Motor neuron (in vitro differentiated cells): ENCODE data around the gene ABCA2. TPM values are rescaled to one million over a fixed set of nuclear protein-coding genes. Genes with fewer than 3 reads are reported as not detected.

Experiments
- ATAC-seq, 8 experiments: fragments of 200-7000 bp; cut with Tn5 transposase; replicated peaks in 6 of 8; 2 replicates each; pipeline ENCODE4 v1.8.0; 2021; ENCODE audit warnings: mild to moderate bottlenecking in 8 of 8, moderate library complexity in 8 of 8
- H3K27ac ChIP-seq, 2 donors: fragments of 250-450 bp; sonication (Bioruptor Pico); 2 replicates each; pipeline ENCODE4 v1.9.0; 2021; ENCODE audit warnings: antibody characterized with exemption in 2 of 2, mild to moderate bottlenecking in 2 of 2, moderate library complexity in 1 of 2
- H3K4me1 ChIP-seq, 2 donors: fragments of 250-450 bp; sonication (Bioruptor Pico); replicated peaks in 1 of 2; 2 replicates each; pipeline ENCODE4 v1.6.1; 2021; ENCODE audit warnings: antibody characterized with exemption in 2 of 2, mild to moderate bottlenecking in 2 of 2, moderate library complexity in 1 of 2
- H3K4me3 ChIP-seq, 5 donors: fragments of 250-450 bp; sonication (Bioruptor Pico); 2 replicates each; pipeline ENCODE4 v1.9.0; 2021; ENCODE audit warnings: antibody characterized with exemption in 5 of 5, mild to moderate bottlenecking in 5 of 5, moderate library complexity in 4 of 5
- WGBS, 10 experiments: fragments of 450-650 bp; shearing (Covaris generic); methylation state at CpG; one replicate each; pipeline ENCODE4 v1.0.0; 2022; 5-methylcytosine and 5-hydroxymethylcytosine counted together
- in situ Hi-C, 9 experiments: fragments of 400-800 bp; cut with MboI; loops; one replicate each; pipeline ENCODE4 v1.15.0; 2021; ENCODE audit warnings: low sequenced_read_pairs in 9 of 9, low pct_unique_long_range_greater_than_20kb in 2 of 9; ENCODE audit not compliant: unreplicated experiment in 9 of 9
- total RNA-seq, 8 experiments: library from RNA; unstranded; fragments of 300-600 nt; gene quantifications; 2 replicates each; pipeline versions ENCODE4 v1.2.3 to v1.2.4, GENCODE V29; 2022

ABCA2 gene
- total RNA-seq, 8 experiments from 2014 or later: 8.1 to 27.9 (median 18.0) TPM

DNA sequence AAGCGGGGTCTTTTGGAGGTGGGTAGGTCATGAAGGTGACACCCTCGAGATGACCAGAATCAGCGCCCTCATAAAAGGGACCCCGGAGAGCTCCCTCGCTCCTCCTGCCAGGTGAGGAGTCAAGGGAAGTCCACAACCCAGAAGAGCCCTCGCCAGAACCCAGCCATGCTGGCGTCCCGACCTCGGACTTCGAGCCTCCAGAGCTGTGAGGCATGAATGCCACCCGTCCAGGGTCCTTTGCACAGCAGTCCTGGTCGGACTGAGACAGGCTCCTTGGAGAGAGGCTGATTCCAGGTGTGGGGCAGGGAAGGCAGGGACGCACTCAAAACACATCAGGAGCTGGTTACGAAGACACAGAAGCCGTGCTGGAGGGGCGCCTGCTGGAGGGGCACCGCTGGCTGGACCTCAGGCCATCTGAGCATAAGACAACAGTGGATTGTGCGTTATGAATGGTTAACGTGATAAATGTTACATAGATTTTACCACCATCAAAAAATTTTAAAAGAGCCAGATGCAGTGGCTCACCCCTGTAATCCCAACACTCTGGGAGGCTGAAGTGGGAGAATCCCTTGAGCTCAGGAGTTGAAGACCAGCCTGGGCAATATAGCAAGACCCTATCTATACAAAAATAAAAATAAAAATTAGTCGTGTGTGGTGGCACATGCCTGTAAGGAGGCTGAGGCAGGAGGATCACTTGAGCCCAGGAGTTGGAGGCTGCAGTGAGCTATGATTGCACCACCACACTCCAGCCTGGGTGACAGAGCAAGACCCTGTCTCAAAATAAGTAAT lies 26.0 kb downstream of the ABCA2 start:
- Histone ChIP-seq H3K27ac (no peak overlapping the region), H3K4me1 (no peaks in the 10 kb centered on the region), H3K4me3 (no peak overlapping the region)
- in situ Hi-C loops: no loop called here
- whole genome bisulfite sequencing, 10 experiments: 53 to 88% (median 80%) methylated on average over 1 to 10 of the region's 20 CpGs; no CpG with 5 or more reads in 3 of the 10 experiments
- no peak for ATAC-seq

DNA sequence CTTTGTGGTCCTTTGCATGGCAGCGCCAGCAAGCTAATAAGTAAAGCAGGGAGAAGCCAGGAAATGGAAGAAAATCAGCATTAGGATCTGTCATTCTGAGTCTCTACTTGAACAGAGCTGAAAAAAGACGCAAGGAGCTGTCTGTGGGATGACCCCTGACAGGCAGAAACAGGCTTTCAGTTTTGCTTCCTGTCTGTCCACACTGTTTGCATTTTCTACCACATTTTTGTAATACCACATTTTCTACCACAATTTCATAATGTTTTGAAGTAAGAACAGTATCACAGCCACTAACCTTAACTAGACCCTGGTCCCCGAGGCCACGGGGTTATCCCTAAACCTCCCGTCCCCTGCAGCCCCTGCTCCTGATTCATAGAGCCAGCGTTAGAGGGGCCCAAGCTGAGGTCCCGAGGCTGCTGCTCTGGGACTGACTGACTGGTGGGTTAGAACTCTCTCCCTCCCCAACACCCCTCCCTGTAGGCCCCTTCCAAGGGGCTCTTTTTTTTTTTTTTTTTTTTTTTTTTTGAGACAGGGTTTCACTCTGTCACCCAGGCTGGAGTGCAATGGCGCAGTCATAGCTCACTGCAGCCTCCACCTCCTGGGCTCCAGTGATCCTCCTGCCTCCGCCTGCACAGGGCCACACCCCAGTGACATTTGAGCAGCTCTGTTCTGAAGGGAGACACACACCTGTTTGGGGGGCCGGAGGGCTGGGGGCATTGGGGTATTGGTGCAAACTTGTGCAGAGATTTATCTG lies 27.7 kb downstream of the ABCA2 start:
- no peak overlapping the region for H3K27ac ChIP-seq
- peaks cover 0 to 9% of the 10 kb centered on the region in 2 donors for H3K4me1 ChIP-seq
- 20 to 100% (median 77%) methylated on average over 1 to 4 of the region's 10 CpGs; no CpG with 5 or more reads in 4 of the 10 experiments for WGBS, 10 experiments
- in situ Hi-C loops: no loop called here
- H3K4me3 ChIP-seq: no peak overlapping the region
- no peak for ATAC-seq

DNA sequence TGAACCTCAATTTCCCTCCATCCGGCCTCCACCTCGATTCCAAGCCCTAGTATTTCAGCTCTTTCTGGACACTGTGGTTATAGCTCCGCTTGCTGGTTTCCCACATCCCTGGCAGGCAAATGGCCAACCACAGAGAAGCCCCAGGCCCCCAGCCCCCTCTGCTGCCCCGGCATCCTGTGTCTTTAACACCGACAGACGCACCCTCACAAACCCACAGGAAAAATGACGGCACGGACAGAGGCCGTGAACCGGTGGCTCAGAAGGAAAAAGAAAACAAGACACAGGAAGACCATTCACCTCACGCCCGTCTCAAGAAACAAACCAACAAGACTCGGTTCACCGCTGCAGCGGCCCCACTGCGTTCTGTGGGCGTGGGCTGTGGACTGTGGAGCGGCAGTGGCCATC lies 30.2 kb downstream of the ABCA2 start:
- Histone ChIP-seq H3K4me1 (peaks cover 5 to 12% of the 10 kb centered on the region in 2 donors), H3K27ac (no peak overlapping the region), H3K4me3 (no peak overlapping the region)
- in situ Hi-C loops: no loop called here
- no peak for ATAC-seq
- WGBS, 10 experiments: 59 to 100% (median 89%) methylated on average over 1 to 5 of the region's 18 CpGs; no CpG with 5 or more reads in 5 of the 10 experiments

GRCh38 chr9:136997371-136997770 lies 30.7 kb downstream of the ABCA2 start:
- no peak for ATAC-seq
- in situ Hi-C loops: no loop called here
- Histone ChIP-seq H3K27ac (no peak overlapping the region), H3K4me3 (no peak overlapping the region), H3K4me1 (peaks cover 5 to 12% of the 10 kb centered on the region in 2 donors)
- WGBS, 10 experiments: 70 to 95% (median 80%) methylated on average over 1 to 5 of the region's 10 CpGs; no CpG with 5 or more reads in 5 of the 10 experiments

DNA sequence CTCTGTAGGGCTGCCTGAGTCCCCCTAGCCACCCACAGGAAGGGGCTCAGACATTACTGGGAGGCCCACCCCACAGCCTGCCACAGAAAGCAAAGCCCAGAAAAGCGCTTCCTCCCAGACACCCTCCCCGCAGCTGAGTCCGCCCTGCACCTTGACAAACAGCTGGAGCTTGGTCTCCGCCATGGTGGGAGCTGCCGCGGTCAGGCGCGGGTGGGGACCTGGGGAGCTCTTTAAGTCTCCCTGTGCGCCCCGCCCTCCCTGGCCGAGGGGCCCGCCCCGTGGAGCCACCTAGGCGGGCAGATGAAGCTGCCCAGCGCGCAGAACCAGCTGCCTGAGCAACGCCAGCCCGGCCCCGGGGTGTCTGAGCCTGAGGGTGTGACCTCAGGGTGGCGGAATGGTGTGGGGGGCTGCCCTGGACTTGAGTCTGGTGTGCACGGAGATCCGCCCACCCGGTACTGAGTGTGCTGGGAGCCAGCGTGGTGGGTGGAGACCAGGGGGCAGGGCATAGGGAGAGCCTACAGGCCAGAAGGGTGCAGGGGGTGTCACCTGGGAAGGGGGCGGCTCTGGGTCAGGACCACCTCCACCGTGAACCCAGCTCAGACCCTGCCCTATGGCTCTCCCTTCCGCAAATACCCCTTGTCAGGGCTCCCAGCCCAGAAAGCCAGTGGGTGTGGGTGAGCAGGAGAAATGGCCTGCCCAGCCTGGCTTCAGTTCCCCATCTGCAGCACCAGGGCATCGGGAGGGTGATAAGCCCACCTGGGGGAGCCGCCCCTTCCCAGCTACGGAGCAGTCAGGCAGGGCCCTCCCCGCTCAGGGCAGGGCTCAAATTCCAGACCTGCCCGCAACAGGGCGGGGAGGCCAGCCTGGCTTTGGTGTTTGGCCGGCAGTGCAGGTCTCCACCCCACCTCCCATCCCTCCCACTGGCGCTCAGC lies 31.4 kb downstream of the ABCA2 start, which contains the start of gene CLIC3:
TSS of gene CLIC3 (minus strand) at position 208 of the 932 bp plus-strand sequence. CDS start at position 183, 25 bp downstream.
- in situ Hi-C loops: no loop called here
- ATAC-seq: peak in 3 of 8 experiments; percentile 7 to 20 (median 12)
- Histone ChIP-seq H3K27ac (no peak within 1 kb of the TSS), H3K4me3 (no peak within 1 kb of the TSS), H3K4me1 (peaks cover 5 to 12% of the 10 kb centered on the region in 2 donors)
- 100% methylated on average over 1 of the region's 35 CpGs; no CpG with 5 or more reads in 9 of the 10 experiments for WGBS, 10 experiments

DNA sequence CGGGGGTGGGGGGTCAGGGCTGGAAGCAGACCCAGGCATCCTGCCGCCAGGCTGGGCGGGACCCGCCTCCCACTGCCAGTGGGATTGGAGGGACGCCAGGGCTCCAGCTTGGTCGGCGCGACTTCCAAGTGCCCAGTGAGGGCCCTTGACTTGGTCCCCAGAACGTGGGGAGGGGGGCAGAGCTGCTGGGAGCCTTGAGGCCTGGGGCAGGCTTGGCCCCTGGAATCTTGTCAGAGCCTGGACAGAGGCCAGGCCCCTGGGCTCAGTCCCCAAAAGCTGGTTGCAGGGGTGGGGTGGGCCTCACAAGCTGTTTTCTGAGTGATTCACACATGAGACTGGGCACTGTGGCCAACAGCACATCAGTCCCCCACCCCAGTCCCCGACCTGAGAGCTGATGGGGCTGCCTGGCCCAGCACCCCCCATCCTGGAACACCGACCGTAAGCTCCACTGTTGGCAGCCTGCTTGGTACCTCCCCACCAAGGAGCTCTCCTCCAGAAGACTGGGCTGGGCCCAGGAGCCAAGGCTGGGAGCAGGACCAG lies 32.2 kb downstream of the ABCA2 start:
- in situ Hi-C loops: no loop called here
- WGBS, 10 experiments: no CpG with 5 or more reads among the region's 12 CpGs
- peaks cover 5 to 12% of the 10 kb centered on the region in 2 donors for H3K4me1 ChIP-seq
- H3K27ac ChIP-seq: no peak overlapping the region
- peak in 2 of 8 experiments; percentile 3 to 5 for ATAC-seq
- H3K4me3 ChIP-seq: no peak overlapping the region

- Histone ChIP-seq H3K4me3 (no peak overlapping the region), H3K4me1 (peaks cover 5 to 12% of the 10 kb centered on the region in 2 donors), H3K27ac (no peak overlapping the region)
- in situ Hi-C loops: no loop called here
- ATAC-seq: no peak
- WGBS, 10 experiments: no CpG with 5 or more reads among the region's 30 CpGs
Observed at GRCh38 chr9:136995362-136995761, 32.7 kb downstream of the ABCA2 start.

DNA sequence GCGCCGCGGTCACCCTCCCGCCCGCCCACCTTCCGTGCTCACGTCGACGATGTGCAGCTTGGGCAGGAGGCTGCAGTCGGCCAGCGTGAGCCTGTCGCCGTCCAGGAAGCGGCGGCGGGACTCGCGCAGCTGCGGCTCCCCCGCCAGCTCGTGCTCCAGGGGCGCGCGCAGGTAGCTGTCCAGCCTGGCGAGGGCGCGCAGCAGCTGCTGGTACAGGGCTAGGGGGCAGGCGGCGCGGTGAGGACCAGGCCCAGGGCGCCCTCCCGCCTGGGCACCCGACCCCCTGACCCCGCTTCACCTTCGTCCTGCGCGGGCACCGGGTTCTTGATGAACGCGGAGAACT lies 33.2 kb downstream of the ABCA2 start:
- in situ Hi-C loops: no loop called here
- Histone ChIP-seq H3K4me1 (peaks cover 5 to 12% of the 10 kb centered on the region in 2 donors), H3K4me3 (no peak overlapping the region), H3K27ac (no peak overlapping the region)
- no CpG with 5 or more reads among the region's 40 CpGs for WGBS, 10 experiments
- no peak for ATAC-seq

DNA sequence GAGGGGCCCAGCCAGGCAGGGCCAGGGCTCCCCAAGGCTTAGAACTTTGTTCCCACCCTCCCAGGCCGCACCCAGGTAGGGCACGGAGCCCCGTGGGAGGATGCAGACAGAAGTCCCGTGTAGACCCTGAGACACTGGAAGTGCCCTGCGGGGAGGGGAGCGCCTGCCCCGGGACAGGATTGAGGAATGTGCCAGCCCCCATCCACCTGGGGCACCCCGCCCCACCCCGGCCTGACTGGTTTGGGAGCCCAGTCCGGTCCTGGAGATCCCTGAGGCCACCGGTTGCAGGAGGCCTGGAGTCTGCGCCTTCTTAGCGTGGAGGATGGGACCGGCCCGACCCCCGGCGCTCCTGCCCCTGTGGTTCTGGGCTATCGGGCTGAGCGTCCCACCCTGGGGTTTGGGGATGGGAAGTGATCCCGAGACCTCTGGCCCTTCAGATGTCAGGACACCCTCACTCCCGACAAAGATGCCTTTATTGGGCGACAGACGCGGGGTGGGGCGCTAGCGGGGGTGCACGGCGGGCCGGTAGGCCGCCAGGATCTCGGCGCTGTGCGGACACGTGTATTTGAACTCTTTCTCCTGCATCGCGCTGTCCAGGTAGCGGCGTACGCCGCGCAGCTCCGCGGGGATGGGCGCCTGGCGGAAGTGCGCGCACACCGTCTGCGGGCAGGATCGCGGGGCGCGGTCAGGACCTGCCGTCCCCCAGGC lies 33.7 kb downstream of the ABCA2 start:
- in situ Hi-C loops: no loop called here
- H3K4me1 ChIP-seq: peaks cover 5 to 12% of the 10 kb centered on the region in 2 donors
- no CpG with 5 or more reads among the region's 54 CpGs for WGBS, 10 experiments
- ATAC-seq: no peak
- no peak overlapping the region for H3K4me3 ChIP-seq
- no peak overlapping the region for H3K27ac ChIP-seq

GRCh38 chr9:136992819-136993369 lies 35.1 kb downstream of the ABCA2 start:
- H3K27ac ChIP-seq: peak overlapping the region in 1 of 2 donors; percentile 61
- 0 to 8% (median 0%) methylated on average over 1 to 5 of the region's 18 CpGs; no CpG with 5 or more reads in 7 of the 10 experiments for WGBS, 10 experiments
- peaks cover 5 to 12% of the 10 kb centered on the region in 2 donors for H3K4me1 ChIP-seq
- ATAC-seq: no peak
- in situ Hi-C loops: no loop called here
- H3K4me3 ChIP-seq: peak overlapping the region; percentile 57 to 87 (median 78)

GRCh38 chr9:136991993-136992818 lies 35.8 kb downstream of the ABCA2 start, which contains the start of gene PAXX:
TSS of gene PAXX (plus strand) at chr9:136992422. CDS start at chr9:136992444, 22 bp downstream.
- in situ Hi-C loops: no loop called here
- H3K4me1 ChIP-seq: peaks cover 5 to 12% of the 10 kb centered on the region in 2 donors
- peak within 1 kb of the TSS; percentile 57 to 87 (median 78) for H3K4me3 ChIP-seq
- WGBS, 10 experiments: 0% methylated on average over 3 to 10 of the region's 92 CpGs; no CpG with 5 or more reads in 8 of the 10 experiments
- ATAC-seq: peak; percentile 76 to 94 (median 90)
- peak within 1 kb of the TSS; percentile 19 to 61 for H3K27ac ChIP-seq
